HUDEP-2 (cell line): ENCODE measurements around the gene TIE1.

Source experiments
- DNase-seq, 76 experiments: peaks; one replicate each; lab custom pipeline; 2025; ENCODE audit not compliant: unreplicated experiment in 76 of 76; lab: John Stamatoyannopoulos, UW

The TIE1 gene

DNA sequence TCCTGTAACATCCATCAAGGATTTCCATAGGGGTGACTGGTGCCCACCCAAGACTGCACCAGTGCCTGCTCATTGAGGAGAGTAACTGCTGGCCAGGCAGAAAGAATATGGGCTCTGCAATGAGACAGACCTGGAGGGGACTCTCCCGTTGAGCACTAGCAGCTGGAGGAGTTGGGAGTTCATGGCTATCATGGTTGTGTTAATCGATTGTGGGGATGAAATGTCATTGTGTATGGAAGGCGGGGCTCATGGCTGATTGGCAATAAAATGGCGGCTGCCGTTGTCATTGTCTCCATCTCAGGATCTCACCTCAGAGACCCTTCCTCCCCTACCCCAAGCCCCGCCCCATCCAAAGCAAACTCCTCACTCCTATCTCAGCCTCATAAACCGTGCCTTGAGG is 27.1 kb upstream of the TIE1 start:
- DNase-seq = no peak

DNA sequence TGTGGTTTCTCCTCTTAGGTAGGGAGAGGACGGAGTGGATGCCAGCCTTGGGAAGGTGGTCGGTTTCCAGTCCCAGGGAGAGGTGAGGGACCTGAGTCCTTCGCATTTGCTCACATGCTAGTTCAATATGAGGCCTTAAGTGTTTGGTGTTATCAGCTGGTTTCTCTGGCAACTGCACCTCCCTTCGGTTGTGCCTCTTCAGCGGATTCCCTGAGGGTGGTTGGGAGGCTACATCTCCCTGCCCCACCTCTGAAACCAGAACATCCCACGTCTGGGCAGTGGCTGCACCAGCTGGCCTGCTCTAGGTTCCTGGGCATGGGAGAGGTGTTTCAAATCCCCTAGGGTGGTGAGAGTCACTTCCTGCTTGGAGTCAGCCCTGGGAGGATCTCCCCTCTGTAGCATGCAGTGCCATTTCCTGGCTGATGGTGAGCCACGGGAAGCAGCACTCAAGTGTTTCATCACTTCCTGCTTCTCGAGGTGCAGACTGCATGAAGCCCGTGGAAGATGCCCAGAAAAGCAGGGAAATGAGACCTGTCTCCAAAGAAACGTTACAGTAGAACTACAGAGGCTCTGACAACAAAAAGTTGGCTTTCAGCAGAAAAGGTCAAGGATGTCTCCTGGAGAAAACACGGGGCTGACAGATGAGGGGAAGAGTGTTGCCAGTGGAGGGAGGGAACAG is 26.5 kb upstream of the TIE1 start:
- DNase-seq = no peak

DNA sequence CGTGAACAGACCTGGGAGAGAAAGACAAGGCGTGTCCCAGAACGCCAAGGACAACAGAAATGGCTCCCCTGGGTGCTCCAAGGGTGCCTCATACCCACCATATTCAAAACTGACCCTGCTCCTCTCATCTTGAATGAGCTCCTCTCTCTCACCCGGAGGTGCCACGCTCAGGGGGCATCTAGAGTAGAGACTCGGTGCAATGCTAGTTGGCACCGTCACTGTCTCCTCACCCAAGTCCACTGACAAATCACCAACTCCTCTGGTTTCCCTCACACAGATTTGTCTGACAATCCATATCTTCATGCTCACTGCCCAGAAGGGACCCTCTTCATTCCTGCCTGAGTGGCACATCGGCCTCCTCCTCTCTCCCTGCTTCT is 26.0 kb upstream of the TIE1 start:
- DNase-seq = no peak

GRCh38 chr1:43275826-43276620 is 24.8 kb upstream of the TIE1 start:
- DNase-seq = no peak

DNA sequence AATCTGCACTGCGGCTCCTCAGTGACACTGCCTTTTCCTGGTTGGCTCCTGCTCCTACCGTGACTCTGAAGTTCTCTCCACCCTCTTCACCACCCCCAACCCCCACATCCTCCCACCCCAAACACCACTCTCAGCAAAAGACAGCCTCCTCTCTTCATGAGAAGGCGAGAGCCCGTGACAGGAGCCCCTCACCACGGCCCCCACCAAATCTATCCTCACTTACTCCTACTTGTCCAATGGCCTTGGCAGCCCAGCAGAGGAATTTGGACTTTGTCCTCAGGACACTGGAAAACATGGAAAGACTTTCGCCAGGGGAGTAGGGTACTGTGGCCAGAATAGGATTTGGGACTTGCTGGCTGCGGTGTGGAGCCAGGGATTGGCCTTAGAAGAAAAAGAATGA is 24.1 kb upstream of the TIE1 start:
- no peak for DNase-seq

DNA sequence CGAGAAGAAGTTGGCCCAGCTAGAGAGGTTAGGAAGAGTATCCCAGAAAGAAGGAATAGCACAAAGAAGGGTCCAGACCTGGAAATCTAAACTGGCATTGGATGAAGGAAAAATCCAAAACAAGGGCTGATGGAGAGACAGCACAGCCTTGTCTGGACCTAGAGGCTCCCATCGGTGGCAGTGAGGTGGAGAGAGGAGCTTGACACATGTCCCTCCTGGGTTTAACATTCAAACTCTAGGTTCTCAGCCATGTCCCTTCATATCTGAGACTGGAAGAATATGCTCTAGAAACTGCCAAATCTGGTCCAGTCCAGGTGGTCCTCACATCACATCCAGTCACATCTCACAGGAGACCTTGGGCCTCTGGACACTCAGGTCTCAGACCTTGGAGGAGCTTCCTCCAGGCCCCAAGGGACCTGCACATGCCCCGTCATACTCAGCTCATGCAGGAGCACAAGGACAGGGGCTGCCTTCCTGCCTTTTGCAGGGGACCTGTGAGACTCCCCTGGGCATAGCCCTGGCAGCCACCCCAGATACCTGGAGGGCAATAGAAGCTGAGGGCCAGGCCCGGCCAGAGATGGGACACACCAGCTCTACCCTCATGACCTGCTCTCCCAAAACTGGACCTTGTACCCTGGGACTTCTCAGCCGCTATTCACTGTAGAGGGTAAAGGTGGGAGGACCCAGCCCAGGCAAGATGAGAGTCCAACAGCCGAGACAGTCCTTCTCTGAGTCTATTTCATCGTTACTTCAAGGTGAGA is 23.5 kb upstream of the TIE1 start:
- DNase-seq = no peak

DNA sequence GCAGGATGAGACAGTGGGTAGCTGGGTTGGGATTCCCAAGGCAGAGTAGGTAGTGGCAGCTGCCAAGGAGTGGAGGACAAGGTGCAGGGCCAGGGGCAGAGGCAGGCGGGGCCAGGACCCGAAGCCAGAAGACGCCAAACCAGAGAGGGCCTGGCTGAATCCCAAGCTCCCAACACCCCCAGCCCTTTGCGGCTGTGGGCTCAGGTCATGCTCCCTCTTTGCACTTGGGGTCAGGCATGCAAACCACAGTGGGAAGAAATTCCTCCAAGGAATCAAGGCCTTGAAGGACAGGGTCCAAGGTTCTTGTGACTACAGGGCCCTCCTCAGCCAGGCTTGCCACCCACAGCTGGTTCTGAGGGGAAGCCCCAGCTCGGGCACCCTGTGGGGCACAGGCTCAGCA is 21.6 kb upstream of the TIE1 start:
- no peak for DNase-seq

DNA sequence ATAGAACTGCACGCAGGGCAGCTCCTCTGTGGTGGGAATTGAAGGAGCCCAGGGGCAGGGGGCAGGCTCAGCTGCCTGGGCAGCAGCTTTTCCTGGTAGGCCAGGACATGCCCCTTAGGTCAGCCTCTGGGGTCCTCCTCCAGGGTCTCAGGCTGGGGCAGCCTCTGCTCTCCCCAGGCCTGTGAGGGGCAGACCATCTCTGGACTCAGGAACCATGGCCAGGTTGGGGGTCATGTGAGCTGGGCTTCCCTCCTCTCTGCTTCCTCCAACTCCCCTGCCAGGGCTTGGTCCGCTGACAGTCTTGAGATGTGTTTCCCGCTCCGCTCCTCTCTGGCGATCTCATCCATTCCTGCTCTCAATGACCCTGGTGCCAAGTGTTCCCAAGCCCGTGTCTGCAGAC is 21.1 kb upstream of the TIE1 start:
- no peak for DNase-seq

- DNase-seq = no peak
These were observed 20.1 kb upstream of the TIE1 start for GRCh38 chr1:43280692-43281091.

DNA sequence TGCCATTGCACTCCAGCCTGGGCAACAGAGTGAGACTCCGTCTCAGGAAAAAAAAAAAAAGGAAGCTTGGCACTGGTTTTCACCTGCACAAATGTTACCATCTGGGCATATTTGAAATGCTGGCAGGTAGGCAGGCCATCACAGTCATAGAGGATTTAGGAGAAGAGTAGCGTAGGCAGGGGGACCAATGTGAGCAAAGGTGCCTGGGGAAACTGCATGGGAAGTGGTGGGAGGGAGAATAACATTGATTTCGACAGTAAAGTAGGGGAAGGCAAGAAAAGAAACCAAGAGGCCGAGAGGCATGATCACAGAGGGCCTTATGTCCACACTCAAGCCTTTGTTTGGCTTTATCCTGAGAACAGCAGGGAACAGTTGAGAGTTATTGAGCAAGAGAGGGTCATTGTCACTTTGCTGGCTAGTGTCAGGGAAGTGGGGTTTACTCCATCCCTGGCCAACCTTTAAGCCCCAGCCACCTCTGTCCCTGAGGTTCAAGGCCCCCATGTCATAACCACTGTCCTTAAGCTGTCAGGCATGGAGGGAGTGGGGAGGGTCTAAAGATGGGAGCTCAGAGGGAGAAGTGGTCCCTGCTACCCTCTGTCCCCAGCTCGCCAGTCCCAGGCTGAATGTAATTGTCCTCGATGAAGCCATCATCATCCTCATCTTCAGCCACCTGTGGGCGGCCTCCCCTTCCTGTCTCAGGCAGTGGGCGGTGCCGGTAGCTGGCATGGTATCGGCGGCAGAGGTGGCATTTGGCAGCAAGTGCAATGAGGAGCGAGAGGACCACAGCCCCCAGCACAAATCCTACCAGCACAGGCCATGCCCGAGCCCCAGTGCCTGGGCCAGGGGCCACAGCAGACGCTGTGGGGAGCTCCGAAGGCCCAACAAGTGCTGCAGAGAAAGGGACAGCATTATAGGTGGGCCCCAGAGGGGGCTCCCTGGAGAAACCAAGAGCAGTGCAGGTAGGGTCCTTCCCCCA is 18.3 kb upstream of the TIE1 start:
- no peak for DNase-seq

- no peak for DNase-seq
These were observed 16.7 kb upstream of the TIE1 start for GRCh38 chr1:43284065-43284464.

GRCh38 chr1:43284546-43285110 is 16.2 kb upstream of the TIE1 start:
- no peak for DNase-seq

DNA sequence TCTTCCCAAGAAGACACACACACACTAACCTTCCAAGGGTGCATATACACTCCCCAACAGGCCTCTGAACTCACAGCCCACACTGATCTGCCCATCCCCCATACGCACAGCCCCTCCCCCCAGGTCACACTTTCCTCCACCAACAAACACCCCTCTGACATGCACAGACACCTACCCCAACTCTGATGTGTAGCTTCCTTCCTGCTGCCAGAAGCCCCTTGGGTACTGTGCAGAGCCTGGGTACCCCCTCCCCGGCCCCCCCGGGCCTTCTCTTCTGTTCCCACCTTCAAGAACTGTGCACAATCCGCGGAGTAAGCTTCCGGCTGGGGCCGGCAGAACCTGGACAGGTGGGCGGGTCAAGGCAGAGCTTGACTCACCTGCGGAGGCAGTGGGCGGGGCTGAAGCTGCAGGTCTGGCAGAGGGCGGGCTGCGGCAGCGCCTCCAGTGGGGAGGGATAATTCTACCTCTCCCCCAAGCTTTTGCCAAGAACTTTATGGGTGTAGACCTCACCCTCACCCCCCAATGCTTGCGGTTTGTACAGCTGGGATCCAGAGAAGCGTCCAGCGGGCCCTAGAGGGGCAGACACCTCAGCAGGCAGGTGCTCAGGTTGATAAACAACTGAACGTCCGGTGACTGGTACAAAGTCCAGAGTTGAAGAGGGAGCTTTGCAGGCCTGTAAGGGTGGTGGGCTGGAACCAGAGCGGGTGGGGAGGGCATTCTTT is 15.4 kb upstream of the TIE1 start, which contains the start of gene C1orf210:
C1orf210 (minus strand) TSS at position 313 of the 722 bp plus-strand sequence. CDS start 2,311 bp downstream, outside the sequence.
- DNase-seq = no peak

- no peak for DNase-seq
These were observed 14.7 kb upstream of the TIE1 start for GRCh38 chr1:43286115-43286514.

- DNase-seq = no peak
These were observed 14.2 kb upstream of the TIE1 start for GRCh38 chr1:43286533-43286932.

DNA sequence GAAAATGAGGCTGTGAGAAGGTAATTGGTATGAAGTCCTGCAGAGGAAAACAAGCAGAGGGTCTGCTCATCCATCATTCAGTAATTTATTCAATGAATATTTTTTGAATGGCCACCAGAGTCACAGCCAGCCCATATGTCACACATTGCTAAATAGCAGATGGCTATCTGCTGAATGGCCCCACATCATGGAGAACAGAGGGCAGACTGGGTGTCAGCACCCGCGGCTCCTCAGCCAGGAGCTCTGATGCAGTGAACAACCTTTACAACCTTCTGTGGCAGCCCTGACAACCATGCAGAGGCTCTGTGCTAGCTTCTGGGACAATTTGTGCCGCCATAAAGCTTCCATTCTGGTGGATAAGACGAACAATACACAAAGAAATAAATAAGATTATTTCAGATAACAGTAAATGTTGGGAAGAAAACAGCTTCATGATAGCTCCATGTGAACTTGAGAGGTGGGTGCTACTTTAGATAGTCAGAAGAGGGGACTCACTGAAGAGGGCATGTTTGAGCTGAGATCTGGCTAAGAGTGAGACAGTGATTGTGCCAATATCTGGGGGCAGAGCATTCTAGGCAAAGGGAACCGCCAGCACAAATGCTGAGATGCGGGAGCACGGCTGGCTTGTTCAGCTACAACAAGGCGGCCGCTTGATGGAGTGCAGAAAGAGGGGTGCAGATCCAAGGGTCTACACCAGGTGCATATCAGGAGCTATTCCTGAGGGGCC is 12.6 kb upstream of the TIE1 start:
- DNase-seq = no peak

DNA sequence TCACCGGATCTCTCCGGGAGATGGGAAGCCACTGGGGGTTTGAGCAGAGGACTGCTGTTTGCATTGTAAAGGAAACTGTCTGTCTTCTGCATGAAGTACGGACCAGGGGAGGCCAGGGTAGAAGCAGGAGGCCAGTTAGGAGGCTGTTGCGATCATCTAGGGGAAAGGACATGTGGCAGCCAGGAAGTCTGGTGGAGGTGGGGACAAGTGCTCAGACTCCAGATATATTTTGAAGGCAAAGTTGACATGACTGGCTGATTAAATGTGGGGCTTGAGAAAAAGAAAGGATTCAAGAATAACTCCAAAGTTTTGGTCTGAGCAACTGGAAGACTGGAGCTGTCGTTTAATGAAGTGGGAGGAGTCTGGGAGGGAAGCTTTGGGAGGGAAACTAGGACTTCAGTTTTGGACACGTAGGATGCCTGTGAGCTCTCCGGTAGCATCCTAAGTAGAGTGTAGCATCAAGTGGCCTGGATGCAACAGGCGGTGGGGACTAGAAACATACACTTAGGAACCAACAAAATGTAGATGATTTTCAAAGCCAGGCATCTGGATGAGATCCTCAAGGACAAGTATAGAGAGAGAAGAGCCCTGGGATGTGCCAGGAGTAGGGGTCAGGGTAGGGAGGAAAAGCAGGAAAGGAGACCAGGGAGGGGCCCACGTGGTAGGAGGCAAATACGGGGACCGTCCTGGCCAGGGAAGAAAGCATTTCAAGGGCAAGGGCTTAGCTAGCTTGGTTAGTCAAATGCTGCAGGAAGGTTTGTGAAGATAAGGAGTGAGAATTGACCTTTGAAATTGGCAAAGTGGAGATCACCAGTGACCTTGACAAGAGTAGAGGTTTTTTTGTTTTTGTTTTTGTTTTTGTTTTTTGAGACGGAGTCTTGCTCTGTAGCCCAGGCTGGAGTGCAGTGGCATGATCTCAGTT is 11.7 kb upstream of the TIE1 start:
- DNase-seq = no peak

- DNase-seq = no peak
These were observed 8.6 kb upstream of the TIE1 start for GRCh38 chr1:43292216-43292615.
